ENCODE data around the gene ARHGAP24.
"Not testable (repeated sequence)": the region's sequence is repeated elsewhere in the genome, so short reads cannot be mapped to it uniquely, and the experiment has no call there.

The ARHGAP24 gene

DNA sequence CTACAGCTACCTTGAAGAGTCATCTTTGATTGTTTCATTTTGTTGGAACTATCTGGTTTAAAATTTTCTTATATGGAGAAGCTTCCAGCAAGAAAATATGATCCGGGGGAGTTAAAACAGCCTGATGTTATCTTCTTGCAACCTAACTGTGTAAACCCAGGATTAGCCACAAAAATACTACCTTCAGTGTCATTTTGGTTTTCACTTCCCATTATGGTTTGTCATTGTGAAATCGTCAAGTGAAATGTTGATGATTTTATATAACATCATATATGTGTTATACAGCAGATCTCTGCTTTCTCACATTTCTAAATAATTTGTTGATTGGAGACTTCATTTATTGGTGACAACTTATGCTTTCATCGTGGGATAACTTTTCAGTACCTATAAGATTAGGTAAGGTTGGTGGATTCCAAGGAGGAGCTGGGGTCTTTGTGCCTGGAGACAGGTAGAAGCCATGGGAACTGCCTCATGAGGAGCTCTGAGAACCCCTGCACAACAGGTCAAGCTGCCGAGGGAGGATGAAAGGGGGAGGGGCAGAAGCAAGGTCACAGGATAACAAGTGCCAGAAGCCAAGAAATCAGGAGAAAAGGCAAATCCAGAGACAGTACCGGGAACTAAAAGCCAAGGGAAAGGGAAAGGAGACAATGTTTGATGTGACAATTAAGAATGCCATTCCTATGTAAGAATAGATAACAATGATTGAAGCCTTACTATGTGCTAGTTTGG, 7.2 kb downstream of the ARHGAP24 start:
- FAIRE-seq (no peak), DNase-seq (ENCODE audit: insufficient read length, low spot score) (no peak)

- FAIRE-seq (no peak), DNase-seq (ENCODE audit: insufficient read length, low spot score) (no peak)
These were observed 11.6 kb downstream of the ARHGAP24 start for GRCh38 chr4:85486425-85487086.

DNA sequence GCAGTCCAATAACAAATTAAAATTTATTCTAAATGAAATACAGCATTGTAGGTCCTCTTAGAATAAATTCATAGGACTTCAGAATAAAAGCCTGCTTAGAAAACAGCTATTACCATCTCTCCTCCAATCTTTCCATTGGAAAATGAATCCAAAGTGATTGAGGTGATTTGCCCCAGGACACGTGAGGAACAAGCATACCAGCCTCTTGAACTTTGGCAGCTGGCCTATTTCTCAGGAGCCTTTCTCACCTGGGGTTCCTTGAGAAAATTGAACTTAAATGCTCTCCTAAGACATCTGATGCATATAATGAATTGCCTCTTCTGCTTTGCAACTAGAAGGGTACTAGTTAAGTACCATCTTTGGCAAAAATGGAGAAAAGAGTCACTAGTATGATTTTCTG, 13.5 kb downstream of the ARHGAP24 start:
- no peak for DNase-seq (ENCODE audit: insufficient read length, low spot score)

DNA sequence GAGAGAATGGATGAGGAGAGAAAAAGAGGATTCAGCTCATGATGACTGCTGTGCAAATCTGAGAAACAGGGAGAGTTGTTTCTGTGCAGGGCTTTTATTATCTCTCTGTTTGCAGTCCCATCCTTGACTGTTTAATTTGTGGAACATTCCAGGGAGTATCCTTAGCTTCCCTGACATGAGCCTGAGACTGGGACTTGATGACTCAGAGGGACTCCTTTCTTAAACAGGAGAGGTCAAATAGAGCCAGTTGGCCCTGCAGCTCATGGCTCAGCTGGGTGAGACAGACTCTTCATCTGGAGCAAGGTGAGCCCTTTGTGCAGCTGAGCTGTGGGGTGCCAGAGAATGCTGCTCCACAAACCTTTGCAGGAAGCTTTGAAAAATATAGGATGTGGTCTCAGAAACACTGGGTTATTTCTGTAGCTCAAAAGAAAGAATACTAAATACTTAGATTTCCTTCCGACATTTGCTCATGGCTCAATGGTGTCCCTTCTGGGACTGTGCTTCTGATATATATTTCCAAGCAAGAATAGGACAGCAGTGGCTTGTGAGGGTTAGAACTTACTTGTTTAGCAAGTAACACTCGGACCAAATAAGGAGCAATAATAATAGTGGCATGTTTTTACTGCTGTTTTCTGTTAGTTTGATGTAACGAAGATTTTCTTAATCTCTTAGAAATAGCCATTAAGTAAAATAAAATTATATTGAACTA, 14.5 kb downstream of the ARHGAP24 start:
- no peak for FAIRE-seq
- DNase-seq (ENCODE audit: insufficient read length, low spot score): no peak

More for the DNA sequence above, 13.5 kb downstream of the ARHGAP24 start:
- FAIRE-seq: no peak

- FAIRE-seq: no peak
- DNase-seq (ENCODE audit: insufficient read length, low spot score): no peak
These were observed 16.6 kb downstream of the ARHGAP24 start for GRCh38 chr4:85491527-85491926.

- DNase-seq (ENCODE audit: insufficient read length, low spot score) (no peak), FAIRE-seq (no peak)
These were observed 17.4 kb downstream of the ARHGAP24 start for GRCh38 chr4:85492336-85492735.

- no peak for FAIRE-seq
These were observed 20.7 kb downstream of the ARHGAP24 start for GRCh38 chr4:85495621-85496020.

DNA sequence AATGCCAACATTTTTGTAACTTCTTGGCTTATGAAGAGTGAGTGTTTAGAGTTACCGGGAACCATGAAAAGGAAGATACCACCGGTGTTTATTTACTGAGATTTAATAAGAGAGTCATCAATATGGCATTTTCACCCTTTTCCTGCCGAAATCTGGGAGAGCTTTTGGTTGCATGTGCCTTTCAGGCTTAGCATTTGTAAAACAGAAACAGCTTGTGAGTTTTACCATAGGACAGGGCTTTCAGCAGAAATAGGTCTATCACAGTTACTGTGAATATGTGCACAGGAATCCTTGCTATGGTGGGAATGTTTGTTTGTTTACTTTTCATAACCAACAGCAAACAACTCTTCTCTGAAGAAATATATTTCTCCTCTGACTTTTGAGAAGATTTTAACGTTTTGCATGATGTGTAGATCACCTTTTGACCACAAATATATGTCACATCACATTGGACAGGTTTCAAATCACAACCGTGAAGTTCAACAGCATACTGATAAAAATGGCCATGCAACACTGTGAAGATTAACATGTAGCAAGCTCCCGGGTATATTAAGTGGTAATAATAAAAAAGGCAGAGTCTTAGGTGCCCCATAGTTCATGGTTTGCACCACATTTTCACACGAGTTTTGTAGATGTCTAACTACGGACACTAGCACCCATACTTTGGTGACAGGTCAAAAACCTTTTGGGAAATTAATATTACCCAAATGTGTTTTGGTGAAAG, 21.3 kb downstream of the ARHGAP24 start:
- FAIRE-seq (no peak), DNase-seq (ENCODE audit: insufficient read length, low spot score) (no peak)

More at GRCh38 chr4:85495621-85496020, 20.7 kb downstream of the ARHGAP24 start:
- no peak for DNase-seq (ENCODE audit: insufficient read length, low spot score)

- DNase-seq (ENCODE audit: insufficient read length, low spot score) (no peak), FAIRE-seq (no peak)
These were observed 22.0 kb downstream of the ARHGAP24 start for GRCh38 chr4:85496933-85497332.

GRCh38 chr4:85498068-85498733, 23.3 kb downstream of the ARHGAP24 start:
- no peak for DNase-seq (ENCODE audit: insufficient read length, low spot score)
- FAIRE-seq: no peak

DNA sequence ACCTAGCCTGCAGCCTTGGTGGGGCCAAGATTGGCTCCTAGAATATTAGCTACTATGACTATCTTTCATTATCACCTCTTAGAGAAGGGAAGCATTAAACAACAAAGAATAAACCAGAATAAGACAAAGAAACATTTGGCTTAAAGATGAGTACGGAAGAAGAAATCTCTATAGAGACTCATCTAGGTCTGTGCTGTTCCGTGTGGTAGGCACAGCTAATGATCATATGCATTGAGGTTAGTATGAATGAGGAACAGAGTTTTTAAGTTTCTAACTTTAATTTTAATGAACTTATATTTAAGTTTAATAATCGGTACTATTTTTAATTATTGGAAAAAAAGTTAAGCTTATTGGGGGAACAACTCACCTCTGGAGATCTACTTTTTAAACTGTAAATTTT, 24.6 kb downstream of the ARHGAP24 start:
- DNase-seq (ENCODE audit: insufficient read length, low spot score) (no peak), FAIRE-seq (no peak)

GRCh38 chr4:85500110-85500867, 25.3 kb downstream of the ARHGAP24 start:
- FAIRE-seq (no peak), DNase-seq (ENCODE audit: insufficient read length, low spot score) (no peak)

- FAIRE-seq; DNase-seq (ENCODE audit: insufficient read length, low spot score): not testable (repeated sequence)
These were observed 26.2 kb downstream of the ARHGAP24 start for GRCh38 chr4:85501145-85501544.

GRCh38 chr4:85508654-85509053, 33.7 kb downstream of the ARHGAP24 start:
- DNase-seq (ENCODE audit: insufficient read length, low spot score): no peak
- FAIRE-seq: no peak

- FAIRE-seq: no peak
- DNase-seq (ENCODE audit: insufficient read length, low spot score): no peak
These were observed 35.1 kb downstream of the ARHGAP24 start for GRCh38 chr4:85509882-85510631.

DNA sequence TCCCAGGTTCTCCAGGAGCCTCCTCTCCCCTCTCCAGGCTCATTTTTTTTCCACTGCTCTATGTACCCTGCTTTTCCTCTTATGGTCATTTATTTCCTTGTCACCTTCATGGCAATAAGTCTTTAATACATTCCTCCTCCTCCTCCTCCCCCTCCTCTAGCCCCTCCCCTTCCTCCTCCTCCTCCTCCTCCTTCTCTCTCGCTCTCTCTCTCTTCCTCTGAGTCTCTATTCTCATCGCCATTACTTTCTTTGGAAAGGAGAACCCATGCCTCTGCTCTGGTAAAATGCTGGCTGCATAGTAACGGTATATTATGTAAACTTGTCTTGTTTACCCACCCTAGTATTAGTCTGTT, 35.7 kb downstream of the ARHGAP24 start:
- no peak for FAIRE-seq

DNA sequence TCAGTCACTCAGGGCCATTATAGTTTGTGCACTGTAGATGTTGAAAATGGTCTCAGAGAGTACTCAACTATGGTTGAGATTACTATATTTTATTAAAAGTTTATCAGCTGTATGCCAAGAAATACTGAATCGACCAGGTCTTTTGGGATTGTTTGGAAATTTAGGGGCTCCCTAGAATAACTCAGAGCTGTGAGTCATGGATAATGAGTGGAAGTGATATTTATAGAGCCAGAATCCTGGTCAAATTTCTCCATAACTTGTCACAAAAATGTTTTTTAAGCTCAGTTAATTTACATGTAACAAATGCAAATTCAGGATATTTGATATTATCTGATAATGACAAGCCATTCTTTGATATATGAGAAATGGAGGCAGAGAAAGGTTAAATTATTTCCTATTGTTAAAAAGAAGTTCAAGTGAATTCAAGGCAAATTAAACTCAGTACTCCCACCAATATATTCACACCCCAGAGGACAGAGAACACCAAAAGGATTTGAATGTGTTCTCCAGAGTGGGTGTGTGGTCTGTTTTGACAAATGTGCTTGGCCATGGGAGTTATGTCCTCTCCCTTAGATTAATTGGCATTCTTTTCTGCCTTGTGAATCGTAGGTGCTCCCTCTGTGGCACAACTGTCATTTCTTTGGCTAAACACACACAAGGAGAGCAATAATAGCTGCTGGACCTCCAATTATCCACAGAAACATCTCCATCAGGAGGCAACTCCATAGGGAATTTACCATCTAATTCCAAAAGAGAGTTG, 37.7 kb downstream of the ARHGAP24 start:
- no peak for FAIRE-seq
- no peak for DNase-seq (ENCODE audit: insufficient read length, low spot score)

More for the DNA sequence above, 35.7 kb downstream of the ARHGAP24 start:
- no peak for DNase-seq (ENCODE audit: insufficient read length, low spot score)

GRCh38 chr4:85514117-85514516, 39.2 kb downstream of the ARHGAP24 start:
- DNase-seq (ENCODE audit: insufficient read length, low spot score) (no peak), FAIRE-seq (no peak)

Measured in HTR-8/SVneo (cell line).